CD4-positive, alpha-beta T cell treated with Interleukin-15 for 1 hour (primary cell): Measurements from ENCODE around the gene ARHGAP44.

Experiments used
- DNase-seq: peaks from one replicate; pipeline ENCODE4 v3.0.0-alpha.2; 2020

ARHGAP44 gene

GRCh38 chr17:12907477-12907876, 118.2 kb downstream of the ARHGAP44 start:
- no peak for DNase-seq

GRCh38 chr17:12909046-12909445, 119.7 kb downstream of the ARHGAP44 start:
- no peak for DNase-seq

GRCh38 chr17:12909511-12909910, 120.2 kb downstream of the ARHGAP44 start:
- DNase-seq, result no peak

GRCh38 chr17:12911239-12911638, 121.9 kb downstream of the ARHGAP44 start:
- DNase-seq, result no peak

- no peak for DNase-seq
Measured at GRCh38 chr17:12917399-12917798, 128.1 kb downstream of the ARHGAP44 start.

GRCh38 chr17:12918142-12918541, 128.8 kb downstream of the ARHGAP44 start:
- DNase-seq, result no peak

GRCh38 chr17:12922120-12922519, 132.8 kb downstream of the ARHGAP44 start:
- no peak for DNase-seq

GRCh38 chr17:12924614-12925013, 135.3 kb downstream of the ARHGAP44 start:
- no peak for DNase-seq

- DNase-seq, result no peak
Measured at GRCh38 chr17:12927001-12927400, 137.7 kb downstream of the ARHGAP44 start.

GRCh38 chr17:12927541-12928425, 138.5 kb downstream of the ARHGAP44 start:
- no peak for DNase-seq

- DNase-seq, result no peak
Measured at GRCh38 chr17:12928736-12929135, 139.4 kb downstream of the ARHGAP44 start.

- DNase-seq, result no peak
Measured at GRCh38 chr17:12936501-12936900, 147.2 kb downstream of the ARHGAP44 start.

- DNase-seq, result no peak
Measured at GRCh38 chr17:12940699-12941098, 151.4 kb downstream of the ARHGAP44 start.

- no peak for DNase-seq
Measured at GRCh38 chr17:12947047-12947446, 157.7 kb downstream of the ARHGAP44 start.

- DNase-seq, result no peak
Measured at GRCh38 chr17:12952012-12952411, 162.7 kb downstream of the ARHGAP44 start.

- no peak for DNase-seq
Measured at GRCh38 chr17:12953156-12953555, 163.9 kb downstream of the ARHGAP44 start.

GRCh38 chr17:12955521-12955920, 166.2 kb downstream of the ARHGAP44 start:
- no peak for DNase-seq

GRCh38 chr17:12958786-12959185, 169.5 kb downstream of the ARHGAP44 start:
- no peak for DNase-seq

GRCh38 chr17:12959441-12959840, 170.1 kb downstream of the ARHGAP44 start:
- DNase-seq, result no peak

GRCh38 chr17:12961655-12962054, 172.4 kb downstream of the ARHGAP44 start:
- no peak for DNase-seq

GRCh38 chr17:12963505-12963904, 174.2 kb downstream of the ARHGAP44 start:
- no peak for DNase-seq

GRCh38 chr17:12964162-12964561, 174.9 kb downstream of the ARHGAP44 start:
- DNase-seq, result no peak

GRCh38 chr17:12964840-12965239, 175.5 kb downstream of the ARHGAP44 start:
- no peak for DNase-seq

GRCh38 chr17:12965988-12966387, 176.7 kb downstream of the ARHGAP44 start:
- no peak for DNase-seq

- DNase-seq, result no peak
Measured at GRCh38 chr17:12966413-12966812, 177.1 kb downstream of the ARHGAP44 start.
